Measurements from ENCODE around the gene EIF2A.
"Not testable (repeated sequence)": the region's sequence is repeated elsewhere in the genome, so short reads cannot be mapped to it uniquely, and the experiment has no call there.

Gene EIF2A

DNA sequence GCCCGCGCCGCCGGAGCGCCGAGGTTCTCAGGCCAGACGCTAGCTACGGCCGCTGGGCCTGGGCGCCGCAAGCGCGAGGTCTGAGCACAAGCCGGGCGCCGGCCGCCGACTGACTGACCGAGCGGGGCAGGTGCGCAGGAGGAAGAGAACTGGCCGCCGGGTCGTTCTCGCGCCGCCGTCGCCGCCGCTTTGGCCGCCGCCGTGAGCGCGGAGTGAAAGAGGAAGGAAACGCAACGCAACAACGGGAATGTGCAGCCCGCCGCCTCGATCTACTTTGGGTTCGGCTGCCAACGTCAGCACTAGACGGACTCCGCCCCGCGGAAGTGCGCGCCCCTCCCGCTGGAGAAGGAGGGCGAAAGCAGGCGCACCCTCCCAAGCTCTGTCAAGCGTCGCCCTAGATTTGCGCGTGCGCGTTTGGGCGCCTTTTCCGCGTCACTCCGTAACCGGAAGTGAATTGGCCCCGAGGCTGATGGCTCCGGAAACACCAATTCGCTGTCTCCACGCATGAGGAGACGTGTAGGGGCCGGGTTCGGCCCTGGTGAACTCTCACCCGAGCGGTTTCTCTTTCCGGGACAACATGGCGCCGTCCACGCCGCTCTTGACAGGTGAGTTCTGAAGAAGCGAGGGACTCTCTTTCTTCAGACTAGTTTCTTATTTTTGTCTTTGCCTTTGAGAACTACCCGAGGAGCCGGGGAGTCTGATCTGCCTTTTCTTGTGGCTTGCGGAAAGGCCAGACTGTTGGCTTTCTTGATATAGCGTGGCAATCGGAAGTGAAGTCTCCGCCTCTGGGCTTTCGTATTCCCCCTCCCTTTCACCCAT is at the start of gene EIF2A, which contains the start of gene SERP1:
EIF2A (plus strand) TSS at position 562 of the 819 bp plus-strand sequence; CDS start at position 578, 16 bp downstream.
SERP1 (minus strand) TSS at position 271 of the 819 bp plus-strand sequence. CDS start 361 bp downstream, outside the sequence.
- DNase-seq (ENCODE audit: low read depth, low spot score), result peak; percentile 92

DNA sequence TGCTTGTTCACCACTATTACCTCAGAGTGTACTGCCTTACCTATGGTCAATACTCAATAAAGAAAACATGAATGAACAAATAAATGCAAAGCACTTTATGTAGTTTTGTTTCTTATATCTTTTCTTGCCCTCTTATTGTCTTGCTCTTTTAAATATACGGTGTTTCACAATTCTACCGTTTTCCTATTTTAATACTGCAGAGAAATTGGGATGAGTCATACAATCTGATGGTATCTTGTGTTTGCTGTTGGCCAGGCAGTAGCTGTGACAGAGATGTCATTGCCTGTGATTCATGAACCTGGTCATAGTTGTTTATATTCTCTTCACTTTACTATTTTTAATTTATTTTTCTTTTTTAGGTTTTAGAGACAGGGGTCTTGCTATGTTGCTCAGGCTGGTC is 48.6 kb upstream of the EIF2A start:
- DNase-seq (ENCODE audit: low read depth, low spot score), result no peak

DNA sequence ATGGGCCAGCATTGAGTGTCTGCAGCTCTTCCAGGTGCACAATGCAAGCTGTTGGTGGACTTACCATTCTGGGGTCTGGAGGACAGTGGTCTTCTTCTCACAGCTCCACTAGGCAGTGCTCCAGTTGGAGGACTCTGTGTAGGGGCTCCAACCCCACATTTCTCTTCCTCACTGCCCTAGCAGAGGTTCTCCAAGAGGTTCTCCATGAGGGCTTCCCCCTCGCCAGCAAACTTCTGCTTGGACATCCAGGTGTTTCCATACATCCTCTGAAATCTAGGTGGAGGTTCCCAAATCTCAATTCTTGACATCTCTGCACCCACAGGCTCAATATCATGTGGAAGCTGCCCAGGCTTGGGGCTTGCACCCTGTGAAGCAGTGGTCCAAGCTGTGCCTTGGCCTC is 45.6 kb upstream of the EIF2A start:
- not testable (repeated sequence) for DNase-seq (ENCODE audit: low read depth, low spot score)

DNA sequence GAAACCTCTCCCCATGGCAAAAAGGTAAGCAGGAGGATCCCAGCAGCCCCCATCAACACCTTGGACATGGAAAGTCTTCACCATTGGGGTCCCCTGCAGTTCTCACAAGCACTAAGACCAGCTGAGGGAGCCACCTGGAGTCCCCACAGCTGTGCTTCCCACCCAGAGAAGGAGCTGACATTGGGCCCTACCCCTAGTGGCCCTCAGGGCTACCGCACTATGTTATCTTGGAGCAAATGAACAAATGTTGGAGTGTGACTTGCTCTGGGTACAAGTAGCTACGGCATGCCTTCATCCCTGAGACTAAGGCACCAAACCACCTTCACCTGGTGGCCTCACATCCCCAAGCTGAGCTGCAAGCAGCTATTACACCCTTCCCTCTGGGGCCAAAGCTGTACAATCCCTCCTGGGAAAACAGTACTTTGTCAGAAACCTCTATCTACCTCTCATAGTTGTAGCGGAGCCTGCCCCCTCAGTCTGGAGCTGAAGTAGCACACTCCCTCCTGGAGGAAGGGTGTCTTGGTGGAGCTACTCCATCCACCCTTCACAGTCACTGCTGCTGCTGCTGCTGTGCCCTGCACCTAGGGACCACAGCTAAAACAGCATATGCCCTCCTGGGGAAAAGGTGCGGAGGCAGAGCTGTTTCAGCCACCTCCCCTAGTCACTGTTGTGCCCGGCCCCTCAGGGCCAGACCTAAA is 43.0 kb upstream of the EIF2A start:
- no peak for DNase-seq (ENCODE audit: low read depth, low spot score)

DNA sequence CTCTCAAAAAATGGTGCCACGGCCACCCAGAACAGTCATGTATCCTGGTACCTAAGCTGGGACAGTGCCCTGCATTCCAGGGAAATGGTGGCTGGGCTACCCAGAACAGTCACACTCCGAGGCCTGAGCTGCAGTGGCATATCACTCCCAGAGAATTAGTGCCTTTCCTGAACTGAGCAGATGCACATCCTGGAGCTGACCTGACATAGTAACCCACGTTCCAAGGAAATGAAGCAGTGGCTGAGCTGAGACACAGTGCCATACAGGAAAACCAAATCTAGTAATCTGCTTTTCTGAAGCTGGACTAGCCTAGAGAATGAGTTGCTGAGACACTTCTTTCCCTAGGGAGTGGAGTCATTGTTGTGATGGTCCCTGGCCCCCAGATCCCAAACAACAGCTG is 42.1 kb upstream of the EIF2A start:
- no peak for DNase-seq (ENCODE audit: low read depth, low spot score)

DNA sequence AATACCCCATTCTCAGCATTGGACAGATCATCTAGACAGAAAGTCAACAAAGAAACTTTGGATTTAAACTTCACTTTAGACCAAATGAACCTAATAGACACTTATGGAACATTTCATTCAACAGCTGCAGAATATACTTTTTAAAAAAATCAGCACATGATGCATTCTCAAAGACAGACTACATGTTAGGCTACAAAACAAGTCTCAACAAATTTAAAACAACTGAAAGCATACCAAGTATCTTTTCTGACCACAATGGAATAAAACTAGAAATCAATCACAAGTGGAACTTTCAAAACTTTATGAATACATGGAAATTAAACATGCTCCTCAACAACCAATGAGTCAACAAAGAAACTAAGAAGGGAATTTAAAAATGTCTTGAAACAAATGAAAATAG is 38.2 kb upstream of the EIF2A start:
- no peak for DNase-seq (ENCODE audit: low read depth, low spot score)

DNA sequence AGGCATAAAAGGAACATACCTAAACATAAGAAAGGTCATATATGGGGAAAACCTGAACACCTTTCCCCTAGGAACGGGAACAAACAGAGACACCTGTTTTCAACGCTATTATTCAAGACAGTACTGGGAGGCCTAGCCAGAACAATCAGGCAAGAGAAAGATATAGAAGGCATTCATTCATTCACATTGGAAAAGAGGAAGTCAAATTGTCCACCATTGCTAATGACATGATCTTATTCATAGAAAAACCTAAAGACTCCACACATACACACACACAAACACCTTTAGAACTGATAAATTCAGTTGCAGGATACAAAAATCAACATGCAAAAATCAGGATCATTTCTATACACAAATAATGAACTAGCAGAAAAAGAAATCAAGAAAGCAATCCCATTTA is 36.8 kb upstream of the EIF2A start:
- no peak for DNase-seq (ENCODE audit: low read depth, low spot score)

DNA sequence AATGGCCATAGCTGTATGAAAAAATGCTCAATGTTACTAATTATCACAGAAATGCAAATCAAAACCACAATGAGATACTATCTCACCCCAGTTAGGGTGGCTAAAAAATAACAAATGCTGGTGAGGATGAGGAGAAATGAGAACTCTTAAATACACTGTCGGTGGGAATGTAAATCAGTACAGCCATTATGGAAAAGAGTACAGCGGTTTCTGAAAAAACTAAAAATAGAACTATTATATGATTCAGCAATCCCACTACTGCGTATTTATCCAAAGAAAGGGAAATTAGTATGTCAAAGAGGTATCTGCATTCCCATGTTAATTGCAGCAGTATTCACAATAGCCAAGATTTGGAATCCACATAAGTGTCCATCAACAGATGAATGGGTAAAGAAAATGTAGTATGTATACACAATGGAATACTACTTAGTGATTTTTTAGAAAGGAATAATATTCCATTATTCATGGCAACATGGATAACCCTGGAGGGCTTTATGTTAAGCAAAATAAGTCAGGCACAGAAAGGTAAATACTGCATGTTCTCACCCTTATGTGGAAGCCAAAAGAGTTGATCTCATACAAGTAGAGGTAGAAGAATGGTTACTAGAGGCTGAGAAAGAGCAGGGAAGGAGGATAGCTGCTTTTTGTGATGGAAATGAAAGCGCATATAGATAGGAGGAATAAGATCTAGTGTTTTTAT is 35.3 kb upstream of the EIF2A start:
- DNase-seq (ENCODE audit: low read depth, low spot score), result no peak

DNA sequence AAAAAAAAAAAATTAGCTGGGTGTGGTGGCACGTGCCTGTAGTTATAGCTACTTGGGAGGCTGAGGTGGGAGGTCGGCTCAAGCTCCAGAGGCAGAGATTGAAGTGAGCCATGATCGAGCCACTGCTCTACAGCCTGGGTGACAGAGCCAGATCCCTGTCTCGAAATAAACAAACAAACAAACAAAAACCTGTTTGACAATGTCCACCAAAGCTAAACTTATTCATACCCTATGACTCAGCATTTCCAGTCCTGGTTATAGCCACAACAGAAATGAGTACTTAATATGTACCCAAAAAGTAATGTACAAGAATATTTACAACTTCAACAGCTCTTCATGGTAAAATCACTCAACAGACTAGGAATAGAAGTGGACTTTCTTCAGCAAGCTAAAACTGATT is 31.4 kb upstream of the EIF2A start:
- no peak for DNase-seq (ENCODE audit: low read depth, low spot score)

DNA sequence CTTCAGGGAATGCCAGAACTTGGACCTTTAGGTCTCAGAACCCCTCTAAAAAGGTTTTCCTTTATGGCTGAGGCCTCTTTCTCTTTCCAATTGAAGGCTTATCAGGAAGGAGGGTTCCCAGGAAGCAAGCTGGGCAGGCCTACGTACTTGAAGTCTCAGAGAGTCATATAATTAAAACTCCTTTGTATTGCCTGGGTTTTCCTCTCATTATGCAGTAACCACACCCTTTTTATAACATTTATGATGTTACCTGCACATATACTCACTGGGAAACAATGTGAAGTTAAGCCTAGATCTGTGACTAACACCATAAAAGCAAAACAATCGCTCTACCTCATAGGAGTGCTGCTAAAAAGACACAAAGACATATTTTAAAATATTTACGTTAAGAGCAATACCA is 27.6 kb upstream of the EIF2A start:
- no peak for DNase-seq (ENCODE audit: low read depth, low spot score)

DNA sequence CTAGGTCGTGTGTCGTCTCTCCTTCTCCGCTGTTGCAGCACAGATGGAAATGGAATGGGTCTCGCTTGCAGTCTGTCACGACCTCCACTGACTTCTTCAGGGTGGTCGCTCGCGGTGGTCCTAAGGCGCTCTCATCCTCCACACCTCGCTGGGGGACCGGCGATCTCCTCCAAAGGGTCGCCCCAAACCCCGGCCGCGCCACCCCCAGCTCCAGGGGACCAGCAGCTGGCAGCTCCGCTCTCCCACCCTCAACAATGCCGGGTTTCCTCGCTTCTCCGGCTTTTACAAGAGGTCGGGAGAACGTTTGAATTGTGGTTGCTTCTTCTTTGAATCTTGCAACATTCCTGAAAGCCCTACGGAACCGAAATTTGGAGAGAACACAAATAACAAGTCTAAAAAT is 26.2 kb upstream of the EIF2A start:
- DNase-seq (ENCODE audit: low read depth, low spot score), result no peak

DNA sequence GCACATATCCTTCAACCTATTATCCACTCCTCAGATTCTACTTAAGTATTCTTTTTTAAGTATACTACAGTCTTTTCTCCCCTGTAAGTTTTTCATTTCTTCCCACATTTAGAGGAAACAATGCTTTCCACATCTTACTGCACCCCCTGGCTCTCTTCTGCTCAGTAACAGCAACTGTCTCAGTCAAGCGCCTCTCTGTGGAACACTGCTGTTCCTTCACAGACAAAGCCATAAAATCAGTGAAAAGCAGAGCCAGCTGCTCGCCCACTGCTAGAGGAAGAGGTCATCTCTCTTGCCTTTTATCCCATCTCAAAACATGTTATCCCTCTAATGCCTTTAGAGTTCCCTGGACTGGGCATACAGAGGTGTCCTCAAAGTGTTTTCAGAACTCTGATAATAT is 25.1 kb upstream of the EIF2A start:
- no peak for DNase-seq (ENCODE audit: low read depth, low spot score)

DNA sequence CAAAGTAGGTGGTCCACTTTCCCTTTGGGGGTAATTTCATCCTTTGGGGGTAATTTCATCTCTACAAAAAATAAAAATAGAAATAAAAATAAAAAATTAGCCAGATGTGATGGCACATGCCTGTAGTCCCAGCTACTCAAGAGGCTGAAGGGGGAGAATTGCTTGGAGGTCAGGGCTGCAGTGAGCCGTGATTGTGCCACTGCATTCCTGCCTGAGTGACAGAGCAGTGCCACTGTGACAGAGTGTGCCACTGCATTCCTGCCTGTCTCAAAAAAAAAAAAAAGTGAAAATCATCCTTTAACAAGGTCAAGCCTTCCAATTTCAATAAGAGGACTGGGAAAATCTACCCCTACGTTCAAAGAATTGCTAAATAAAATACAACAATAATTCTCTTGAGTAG is 23.0 kb upstream of the EIF2A start:
- DNase-seq (ENCODE audit: low read depth, low spot score), result no peak

DNA sequence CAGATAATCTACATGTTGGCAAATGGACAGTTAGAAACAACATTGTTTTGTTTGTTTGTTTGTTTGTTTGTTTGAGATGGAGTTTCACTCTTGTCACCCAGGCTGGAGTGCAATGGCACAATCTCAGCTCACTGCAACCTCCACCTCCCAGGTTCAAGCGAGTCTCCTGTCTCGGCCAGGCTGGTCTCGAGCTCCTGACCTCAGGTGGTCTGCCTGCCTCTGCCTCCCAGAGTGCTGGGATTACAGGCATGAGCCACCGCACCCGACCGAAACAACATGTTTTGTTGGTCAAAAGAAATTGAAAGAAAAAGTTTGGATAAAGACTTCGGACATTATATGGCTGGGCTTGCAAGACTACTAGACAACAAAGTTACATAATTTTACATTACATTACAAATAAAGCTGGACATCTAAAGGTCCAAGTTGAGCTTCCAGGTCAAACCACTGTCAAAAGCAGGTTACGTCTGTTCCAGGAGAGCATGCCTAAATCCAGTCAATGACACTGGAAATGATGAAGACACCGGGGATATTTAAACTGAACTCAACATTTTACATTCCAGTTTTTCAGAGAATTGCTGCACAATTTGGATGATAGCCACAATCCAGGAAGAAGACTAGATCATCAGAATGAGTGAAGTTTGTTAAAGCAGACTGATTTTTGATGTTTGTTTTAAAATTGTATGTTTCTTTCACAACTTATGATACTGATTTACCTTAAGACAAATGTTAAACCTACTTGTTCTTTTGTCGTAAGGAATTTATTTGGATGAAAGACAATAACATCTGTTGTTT is 18.9 kb upstream of the EIF2A start:
- no peak for DNase-seq (ENCODE audit: low read depth, low spot score)

DNA sequence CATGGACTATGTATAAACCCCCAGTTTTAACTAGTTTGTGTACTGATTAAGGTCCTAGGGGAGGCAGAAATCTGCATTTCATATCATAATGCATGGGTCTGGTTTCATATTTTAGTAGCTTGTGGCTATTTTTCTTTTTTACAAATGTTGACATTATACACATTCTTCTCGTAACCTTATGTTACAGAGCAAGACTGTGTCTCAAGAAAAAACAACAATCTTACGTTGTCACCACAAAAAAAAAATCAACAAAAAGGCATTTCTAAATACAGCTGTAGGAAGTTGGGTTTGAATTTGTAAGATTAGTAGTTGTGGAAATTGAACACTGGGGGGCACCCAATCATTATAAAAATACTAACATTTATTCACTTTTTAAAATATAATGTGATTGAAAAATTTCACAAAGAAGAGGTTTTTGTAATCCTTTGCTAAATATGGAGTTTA is 18.2 kb upstream of the EIF2A start:
- no peak for DNase-seq (ENCODE audit: low read depth, low spot score)

DNA sequence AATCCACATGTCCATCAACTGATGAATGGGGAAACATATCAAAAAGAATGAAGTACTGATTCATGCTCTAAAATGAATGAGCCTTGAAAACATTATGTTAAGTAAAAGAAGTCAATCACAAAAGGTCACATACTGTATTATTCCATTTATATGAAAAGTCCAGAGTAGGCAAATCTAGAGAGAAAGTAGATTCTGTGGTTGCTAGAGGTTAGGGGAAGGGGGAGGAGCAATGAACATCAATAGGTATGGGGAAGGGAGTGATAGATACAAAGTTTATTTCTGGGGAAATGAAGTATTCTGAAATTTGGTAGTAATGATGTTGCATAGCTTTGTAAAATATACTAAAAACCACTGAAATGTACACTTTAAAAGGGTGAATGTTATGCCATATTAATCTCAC is 14.8 kb upstream of the EIF2A start:
- no peak for DNase-seq (ENCODE audit: low read depth, low spot score)

DNA sequence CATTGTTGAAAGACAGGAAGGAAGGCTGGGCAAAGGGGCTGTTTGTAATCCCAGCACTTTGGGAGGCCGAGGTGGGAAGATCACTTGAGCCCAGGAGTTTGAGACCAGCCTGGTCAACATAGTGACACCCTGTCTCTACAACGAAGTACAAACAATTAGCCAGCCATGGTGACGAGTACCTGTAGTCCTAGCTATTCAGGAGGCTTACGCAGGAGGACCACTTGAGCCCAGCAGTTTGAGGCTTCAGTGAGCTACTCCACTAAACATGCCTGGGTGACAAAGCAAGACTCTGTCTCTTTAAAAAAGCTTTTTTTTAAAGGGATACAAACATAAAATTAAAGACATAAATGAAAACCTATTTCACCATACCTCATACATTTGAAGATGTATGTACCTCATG is 11.4 kb upstream of the EIF2A start:
- no peak for DNase-seq (ENCODE audit: low read depth, low spot score)

DNA sequence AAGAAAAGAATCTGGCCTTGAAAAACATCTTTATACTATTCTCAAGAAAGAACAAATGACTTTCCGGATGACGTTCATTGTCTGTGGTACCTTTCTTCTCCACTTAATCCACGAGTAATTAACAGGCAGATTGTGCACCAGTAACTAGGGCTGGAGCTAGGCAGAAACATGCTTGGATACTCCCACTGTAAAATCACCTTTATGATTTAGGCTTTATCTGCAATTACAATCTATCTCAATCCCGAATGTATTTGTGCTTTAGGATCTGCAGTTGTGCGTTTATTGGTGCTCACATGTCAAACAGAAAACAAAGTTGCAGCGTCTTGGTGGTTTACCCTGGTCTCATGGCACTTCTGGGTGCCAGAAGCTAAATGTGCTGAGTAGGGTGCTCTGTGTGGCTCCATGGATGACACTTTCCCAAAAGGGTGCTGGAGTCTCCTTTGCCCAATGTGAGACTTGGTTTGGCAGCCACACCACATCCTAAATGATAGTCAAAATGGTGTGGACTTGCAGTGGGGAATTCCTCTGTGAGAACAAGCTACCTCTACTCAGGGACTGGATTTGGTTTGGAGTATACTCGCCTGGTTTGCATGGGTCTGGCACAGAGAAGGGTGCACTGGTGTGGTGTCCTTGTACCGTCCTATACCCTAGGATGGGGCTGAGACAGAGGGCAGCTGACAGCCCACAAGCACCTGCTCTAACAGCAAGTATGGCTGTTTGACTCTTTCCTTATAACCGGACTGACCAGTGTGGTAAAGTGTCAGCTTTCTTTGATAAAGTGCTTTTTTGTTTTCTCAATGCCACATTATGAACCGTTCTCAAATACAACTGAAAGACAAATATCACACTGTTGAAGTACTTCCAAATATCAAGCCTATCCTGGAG is 8.0 kb upstream of the EIF2A start:
- DNase-seq (ENCODE audit: low read depth, low spot score), result no peak

DNA sequence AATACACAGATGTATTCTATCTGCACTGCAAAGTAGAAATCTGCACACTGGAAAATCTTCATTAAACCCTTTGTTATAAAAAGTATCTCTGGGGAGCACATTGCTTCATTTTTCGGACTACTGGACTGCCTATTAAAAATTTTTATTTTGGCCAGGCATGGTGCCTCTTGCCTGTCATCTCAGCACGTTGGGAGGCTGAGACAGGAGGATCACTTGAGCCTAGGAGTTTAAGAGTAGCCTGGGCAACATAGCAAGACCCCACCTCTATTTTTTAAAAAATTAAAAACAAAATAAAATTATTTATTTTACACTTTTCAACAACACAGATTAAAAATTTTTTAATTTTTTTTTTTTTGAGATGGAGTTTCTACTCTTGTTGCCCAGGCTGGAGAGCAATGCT is 6.3 kb upstream of the EIF2A start:
- DNase-seq (ENCODE audit: low read depth, low spot score), result no peak

DNA sequence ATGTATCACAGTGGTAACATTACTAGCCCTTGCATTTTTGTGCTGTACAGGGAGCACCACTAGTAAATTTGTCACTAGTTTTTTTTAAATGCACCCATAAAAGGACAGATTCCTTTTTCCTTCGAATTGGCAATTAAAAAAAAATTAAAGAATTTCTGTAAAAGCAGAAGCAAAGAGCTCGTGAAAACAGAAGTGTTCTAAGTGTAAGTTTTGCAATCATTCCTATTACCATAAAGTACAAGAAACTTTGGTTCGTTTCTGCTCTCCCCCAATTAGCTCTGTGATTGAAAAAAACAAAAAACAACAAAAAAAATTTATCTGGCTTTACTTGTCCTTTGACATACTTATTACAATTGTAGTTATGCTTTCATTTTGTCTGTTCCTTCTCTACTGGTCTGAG is 5.6 kb upstream of the EIF2A start:
- no peak for DNase-seq (ENCODE audit: low read depth, low spot score)

DNA sequence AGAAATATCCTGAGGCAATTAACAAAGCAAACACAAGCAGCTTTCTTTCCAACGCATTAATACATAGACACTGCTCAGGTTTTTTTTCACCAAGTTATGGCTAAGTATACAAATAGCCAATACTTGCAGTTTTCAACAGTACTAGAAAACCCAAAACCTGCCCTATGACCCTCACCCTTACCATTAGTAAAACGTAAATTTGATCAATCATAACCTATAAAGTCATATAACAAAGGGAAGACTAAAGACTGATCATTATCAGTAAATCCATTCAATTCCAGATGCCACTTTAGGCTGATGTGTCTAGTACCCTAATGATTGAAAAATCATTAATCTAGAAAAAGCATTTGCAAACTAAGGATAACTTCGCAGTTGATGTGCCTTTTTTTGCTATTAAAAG is 3.5 kb upstream of the EIF2A start:
- no peak for DNase-seq (ENCODE audit: low read depth, low spot score)

All from iPS DF 19.7 (cell line).